ENCODE measurements around the gene NUPR1.
"Not testable (repeated sequence)": the region's sequence is repeated elsewhere in the genome, so short reads cannot be mapped to it uniquely, and the experiment has no call there.

Gene NUPR1

DNA sequence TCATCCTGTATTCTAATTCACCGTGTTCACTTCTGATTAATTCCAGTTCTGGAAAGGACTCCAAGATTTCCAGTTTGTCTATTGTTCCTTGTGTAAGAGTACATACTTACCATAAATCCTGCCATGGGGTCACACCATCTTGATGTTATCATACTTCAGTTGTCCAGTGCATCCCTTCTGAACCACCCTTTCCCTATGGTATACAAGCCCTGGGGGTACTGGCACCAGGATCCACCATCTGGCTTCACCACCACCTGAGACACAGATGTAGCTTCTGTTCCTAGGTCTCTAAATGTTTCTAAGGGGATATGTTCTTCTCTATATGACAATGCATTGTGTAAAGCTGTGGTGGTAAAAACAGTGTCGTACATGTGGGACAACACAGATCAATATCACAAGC, 36.2 kb upstream of the NUPR1 start:
- H3K9me3 ChIP-seq (ENCODE audit: insufficient read depth, low read length): no peaks in the 10 kb centered on the region
- H3K9ac ChIP-seq (ENCODE audit: insufficient read length, low read depth): no peak overlapping the region
- no peak overlapping the region for H3K4me3 ChIP-seq (ENCODE audit: insufficient read length, low read depth)
- H3K36me3 ChIP-seq (ENCODE audit: insufficient read depth, insufficient read length, low read length): peaks cover 2% of the 10 kb centered on the region
- DNase-seq (ENCODE audit: low read depth, low spot score): no peak
- TF ChIP-seq YY1 (IDR thresholded peaks at IDR 0.05; ENCODE audit: insufficient read depth, insufficient read length) (no peak), ZNF274 (IDR thresholded peaks at IDR 0.05; ENCODE audit: low read depth, low read length) (no peak), SUZ12 (IDR thresholded peaks at IDR 0.05; ENCODE audit: extremely low read depth, insufficient read depth, insufficient read length) (no peak)
- H3K4me1 ChIP-seq (ENCODE audit: insufficient read depth, insufficient read length): peaks cover 13% of the 10 kb centered on the region
- no peaks in the 10 kb centered on the region for H3K27me3 ChIP-seq (ENCODE audit: insufficient read depth, insufficient read length)

- H3K4me3 ChIP-seq (ENCODE audit: insufficient read length, low read depth): no peak overlapping the region
- TF ChIP-seq YY1 (IDR thresholded peaks at IDR 0.05; ENCODE audit: insufficient read depth, insufficient read length) (no peak), SUZ12 (IDR thresholded peaks at IDR 0.05; ENCODE audit: extremely low read depth, insufficient read depth, insufficient read length) (no peak), ZNF274 (IDR thresholded peaks at IDR 0.05; ENCODE audit: low read depth, low read length) (no peak)
- no peaks in the 10 kb centered on the region for H3K9me3 ChIP-seq (ENCODE audit: insufficient read depth, low read length)
- no peak for DNase-seq (ENCODE audit: low read depth, low spot score)
- peaks cover 2% of the 10 kb centered on the region for H3K36me3 ChIP-seq (ENCODE audit: insufficient read depth, insufficient read length, low read length)
- H3K9ac ChIP-seq (ENCODE audit: insufficient read length, low read depth): no peak overlapping the region
- peaks cover 13% of the 10 kb centered on the region for H3K4me1 ChIP-seq (ENCODE audit: insufficient read depth, insufficient read length)
- no peaks in the 10 kb centered on the region for H3K27me3 ChIP-seq (ENCODE audit: insufficient read depth, insufficient read length)
These were observed 35.3 kb upstream of the NUPR1 start for GRCh38 chr16:28573738-28574718.

GRCh38 chr16:28572696-28573510, 34.1 kb upstream of the NUPR1 start:
- H3K4me3 ChIP-seq (ENCODE audit: insufficient read length, low read depth): no peak overlapping the region
- H3K9me3 ChIP-seq (ENCODE audit: insufficient read depth, low read length): no peaks in the 10 kb centered on the region
- TF ChIP-seq SUZ12 (IDR thresholded peaks at IDR 0.05; ENCODE audit: extremely low read depth, insufficient read depth, insufficient read length) (no peak), ZNF274 (IDR thresholded peaks at IDR 0.05; ENCODE audit: low read depth, low read length) (no peak), YY1 (IDR thresholded peaks at IDR 0.05; ENCODE audit: insufficient read depth, insufficient read length) (no peak)
- peaks cover 13% of the 10 kb centered on the region for H3K4me1 ChIP-seq (ENCODE audit: insufficient read depth, insufficient read length)
- H3K27me3 ChIP-seq (ENCODE audit: insufficient read depth, insufficient read length): no peaks in the 10 kb centered on the region
- peaks cover 2% of the 10 kb centered on the region for H3K36me3 ChIP-seq (ENCODE audit: insufficient read depth, insufficient read length, low read length)
- H3K9ac ChIP-seq (ENCODE audit: insufficient read length, low read depth): peak overlapping the region; percentile 37
- no peak for DNase-seq (ENCODE audit: low read depth, low spot score)

GRCh38 chr16:28569968-28570752, 31.4 kb upstream of the NUPR1 start:
- Histone ChIP-seq H3K9ac (ENCODE audit: insufficient read length, low read depth) (no peak overlapping the region), H3K4me3 (ENCODE audit: insufficient read length, low read depth) (no peak overlapping the region), H3K27me3 (ENCODE audit: insufficient read depth, insufficient read length) (no peaks in the 10 kb centered on the region), H3K36me3 (ENCODE audit: insufficient read depth, insufficient read length, low read length) (peaks cover 4% of the 10 kb centered on the region), H3K9me3 (ENCODE audit: insufficient read depth, low read length) (no peaks in the 10 kb centered on the region), H3K4me1 (ENCODE audit: insufficient read depth, insufficient read length) (peaks cover 13% of the 10 kb centered on the region)
- TF ChIP-seq ZNF274 (IDR thresholded peaks at IDR 0.05; ENCODE audit: low read depth, low read length) (no peak), YY1 (IDR thresholded peaks at IDR 0.05; ENCODE audit: insufficient read depth, insufficient read length) (no peak), SUZ12 (IDR thresholded peaks at IDR 0.05; ENCODE audit: extremely low read depth, insufficient read depth, insufficient read length) (no peak)
- no peak for DNase-seq (ENCODE audit: low read depth, low spot score)

DNA sequence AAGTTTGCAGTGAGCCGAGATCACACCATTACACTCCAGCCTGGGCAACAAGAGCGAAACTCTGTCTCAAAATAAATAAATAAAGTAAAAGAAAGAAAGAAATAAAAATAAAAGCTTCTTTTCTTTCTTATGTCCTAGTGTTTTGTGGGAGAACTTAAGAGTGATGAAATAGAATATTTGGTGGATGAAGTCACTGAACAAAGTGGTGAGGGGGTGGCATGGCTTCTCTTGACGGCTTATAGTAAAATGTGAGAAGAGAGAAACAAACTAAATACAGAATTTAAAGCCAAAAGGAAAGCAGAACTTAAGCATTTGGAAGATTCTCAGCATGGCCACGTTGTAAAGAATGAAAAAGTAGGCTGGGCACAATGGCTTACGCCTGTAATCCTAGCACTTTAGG, 30.2 kb upstream of the NUPR1 start:
- Histone ChIP-seq H3K4me3 (ENCODE audit: insufficient read length, low read depth) (no peak overlapping the region), H3K4me1 (ENCODE audit: insufficient read depth, insufficient read length) (peaks cover 7% of the 10 kb centered on the region), H3K36me3 (ENCODE audit: insufficient read depth, insufficient read length, low read length) (peaks cover 8% of the 10 kb centered on the region), H3K27me3 (ENCODE audit: insufficient read depth, insufficient read length) (no peaks in the 10 kb centered on the region), H3K9me3 (ENCODE audit: insufficient read depth, low read length) (no peaks in the 10 kb centered on the region), H3K9ac (ENCODE audit: insufficient read length, low read depth) (no peak overlapping the region)
- TF ChIP-seq YY1 (IDR thresholded peaks at IDR 0.05; ENCODE audit: insufficient read depth, insufficient read length) (no peak), SUZ12 (IDR thresholded peaks at IDR 0.05; ENCODE audit: extremely low read depth, insufficient read depth, insufficient read length) (no peak), ZNF274 (IDR thresholded peaks at IDR 0.05; ENCODE audit: low read depth, low read length) (no peak)
- no peak for DNase-seq (ENCODE audit: low read depth, low spot score)

- H3K9ac ChIP-seq (ENCODE audit: insufficient read length, low read depth): no peak overlapping the region
- no peaks in the 10 kb centered on the region for H3K4me1 ChIP-seq (ENCODE audit: insufficient read depth, insufficient read length)
These were observed 28.5 kb upstream of the NUPR1 start for GRCh38 chr16:28567292-28567691.

GRCh38 chr16:28566233-28566925, 27.6 kb upstream of the NUPR1 start:
- H3K4me1 ChIP-seq (ENCODE audit: insufficient read depth, insufficient read length); H3K27me3 ChIP-seq (ENCODE audit: insufficient read depth, insufficient read length); H3K4me3 ChIP-seq (ENCODE audit: insufficient read length, low read depth); H3K36me3 ChIP-seq (ENCODE audit: insufficient read depth, insufficient read length, low read length); DNase-seq (ENCODE audit: low read depth, low spot score); H3K9ac ChIP-seq (ENCODE audit: insufficient read length, low read depth); H3K9me3 ChIP-seq (ENCODE audit: insufficient read depth, low read length): not testable (repeated sequence)

More at GRCh38 chr16:28567292-28567691, 28.5 kb upstream of the NUPR1 start:
- peaks cover 8% of the 10 kb centered on the region for H3K36me3 ChIP-seq (ENCODE audit: insufficient read depth, insufficient read length, low read length)
- no peaks in the 10 kb centered on the region for H3K27me3 ChIP-seq (ENCODE audit: insufficient read depth, insufficient read length)
- TF ChIP-seq ZNF274 (IDR thresholded peaks at IDR 0.05; ENCODE audit: low read depth, low read length): no peak
- no peak for TF ChIP-seq YY1 (IDR thresholded peaks at IDR 0.05; ENCODE audit: insufficient read depth, insufficient read length)
- TF ChIP-seq SUZ12 (IDR thresholded peaks at IDR 0.05; ENCODE audit: extremely low read depth, insufficient read depth, insufficient read length): no peak
- H3K9me3 ChIP-seq (ENCODE audit: insufficient read depth, low read length): no peaks in the 10 kb centered on the region
- DNase-seq (ENCODE audit: low read depth, low spot score): no peak
- no peak overlapping the region for H3K4me3 ChIP-seq (ENCODE audit: insufficient read length, low read depth)

All from NT2/D1 (cell line).